ENCODE data around the gene KLHL22. TPM values are rescaled to one million over a fixed set of nuclear protein-coding genes. Genes with fewer than 3 reads are reported as not detected.
"Not testable (repeated sequence)": the region's sequence is repeated elsewhere in the genome, so short reads cannot be mapped to it uniquely, and the experiment has no call there.

The KLHL22 gene
- total RNA-seq, 2 donors from 2014 or later: 24.0 to 41.1 TPM

DNA sequence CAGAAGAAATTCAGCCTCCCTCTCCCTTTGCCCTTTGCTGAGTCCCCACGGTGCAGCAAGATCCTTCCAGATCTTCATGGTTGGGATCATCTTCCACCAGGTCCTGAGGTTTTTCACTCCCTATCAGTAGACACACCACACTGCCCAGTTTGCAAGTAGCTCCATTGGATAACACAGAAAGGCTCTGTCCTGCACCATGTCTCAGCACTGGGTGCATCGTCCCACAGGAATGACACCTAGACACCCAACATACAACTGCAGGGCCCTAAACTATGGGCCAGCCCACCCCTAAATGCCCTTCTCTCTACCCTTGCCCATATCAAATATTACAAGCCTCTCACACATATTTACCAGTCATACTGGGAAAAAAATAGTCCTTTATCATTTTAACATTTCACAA lies 9.4 kb downstream of the KLHL22 start:
- Histone ChIP-seq H3K27ac (no peak overlapping the region), H3K4me1 (ENCODE audit: control insufficient read depth in 1 of 2, low read depth in 2 of 2) (no peaks in the 10 kb centered on the region), H3K36me3 (peaks cover 4% of the 10 kb centered on the region), H3K4me3 (no peak overlapping the region), H3K27me3 (replicated peaks; ENCODE audit: insufficient read depth) (no peaks in the 10 kb centered on the region), H3K9me3 (no peaks in the 10 kb centered on the region)
- TF ChIP-seq, protein P1, sequence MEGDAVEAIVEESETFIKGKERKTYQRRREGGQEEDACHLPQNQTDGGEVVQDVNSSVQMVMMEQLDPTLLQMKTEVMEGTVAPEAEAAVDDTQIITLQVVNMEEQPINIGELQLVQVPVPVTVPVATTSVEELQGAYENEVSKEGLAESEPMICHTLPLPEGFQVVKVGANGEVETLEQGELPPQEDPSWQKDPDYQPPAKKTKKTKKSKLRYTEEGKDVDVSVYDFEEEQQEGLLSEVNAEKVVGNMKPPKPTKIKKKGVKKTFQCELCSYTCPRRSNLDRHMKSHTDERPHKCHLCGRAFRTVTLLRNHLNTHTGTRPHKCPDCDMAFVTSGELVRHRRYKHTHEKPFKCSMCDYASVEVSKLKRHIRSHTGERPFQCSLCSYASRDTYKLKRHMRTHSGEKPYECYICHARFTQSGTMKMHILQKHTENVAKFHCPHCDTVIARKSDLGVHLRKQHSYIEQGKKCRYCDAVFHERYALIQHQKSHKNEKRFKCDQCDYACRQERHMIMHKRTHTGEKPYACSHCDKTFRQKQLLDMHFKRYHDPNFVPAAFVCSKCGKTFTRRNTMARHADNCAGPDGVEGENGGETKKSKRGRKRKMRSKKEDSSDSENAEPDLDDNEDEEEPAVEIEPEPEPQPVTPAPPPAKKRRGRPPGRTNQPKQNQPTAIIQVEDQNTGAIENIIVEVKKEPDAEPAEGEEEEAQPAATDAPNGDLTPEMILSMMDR (IDR thresholded peaks at IDR 0.05): no peak
- DNase-seq (ENCODE audit: low spot score) (no peak), ATAC-seq (ENCODE audit: insufficient number of reproducible peaks, low FRiP score, low read depth) (no peak)

DNA sequence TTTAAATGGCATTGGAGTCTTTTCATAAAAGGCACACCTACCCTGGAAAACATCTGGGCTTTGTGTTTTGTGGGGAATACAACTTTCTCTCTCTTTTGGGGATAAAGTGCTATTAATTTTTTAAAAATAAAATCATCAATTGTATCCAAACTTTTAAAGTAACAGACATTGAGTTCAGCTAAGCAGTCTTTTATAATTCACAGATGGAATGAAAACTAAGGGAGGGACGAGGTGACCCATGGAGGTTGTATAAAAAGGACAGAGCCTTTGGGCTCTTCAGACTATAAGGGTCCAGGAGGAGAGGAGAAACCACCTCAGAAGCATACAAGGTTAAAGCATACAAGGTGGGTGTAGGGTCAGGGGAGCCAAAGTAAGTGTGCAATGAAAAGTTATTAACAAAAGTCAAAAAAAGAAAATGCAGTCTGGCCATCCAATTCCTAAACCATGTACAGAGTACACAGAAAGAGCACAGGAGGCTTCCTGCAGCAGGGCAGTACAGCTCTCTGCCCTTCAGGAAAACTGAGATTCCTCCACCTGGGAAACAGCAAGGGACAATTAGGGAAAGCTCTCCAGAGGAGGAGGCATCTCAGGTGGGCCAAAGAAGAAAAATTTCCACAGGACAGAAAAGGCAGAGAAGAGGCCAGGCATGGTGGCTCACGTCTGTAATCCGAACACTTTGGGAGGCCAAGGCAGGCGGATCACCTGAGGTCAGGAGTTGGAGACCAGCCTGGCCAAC lies 10.5 kb downstream of the KLHL22 start:
- H3K36me3 ChIP-seq: peaks cover 4% of the 10 kb centered on the region
- no peak overlapping the region for H3K4me3 ChIP-seq
- TF ChIP-seq, protein P1 (IDR thresholded peaks at IDR 0.05): no peak
- no peaks in the 10 kb centered on the region for H3K27me3 ChIP-seq (replicated peaks; ENCODE audit: insufficient read depth)
- DNase-seq (ENCODE audit: low spot score) (no peak), ATAC-seq (ENCODE audit: insufficient number of reproducible peaks, low FRiP score, low read depth) (no peak)
- no peaks in the 10 kb centered on the region for H3K9me3 ChIP-seq
- H3K27ac ChIP-seq: no peak overlapping the region
- H3K4me1 ChIP-seq (ENCODE audit: control insufficient read depth in 1 of 2, low read depth in 2 of 2): no peaks in the 10 kb centered on the region

DNA sequence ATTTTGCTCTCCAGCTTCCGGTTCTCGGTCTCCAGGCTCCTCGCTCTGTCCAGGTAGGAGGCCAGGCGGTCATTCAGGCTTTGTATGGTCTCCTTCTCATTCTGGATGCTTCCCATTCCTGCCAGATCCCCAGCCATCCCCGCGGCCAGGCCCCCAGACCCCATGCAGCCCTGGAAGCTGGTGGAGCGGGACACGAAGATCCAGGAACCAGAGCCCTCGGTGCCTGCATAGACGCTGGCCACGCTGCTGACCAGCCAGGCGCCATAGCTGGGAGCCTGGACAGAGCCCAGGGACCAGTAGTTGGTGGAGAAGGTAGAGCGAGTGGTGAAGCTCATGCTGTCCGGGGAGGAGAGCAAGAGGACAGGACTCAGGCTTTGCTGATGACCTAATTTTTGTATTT lies 11.8 kb downstream of the KLHL22 start:
- Histone ChIP-seq H3K9me3 (no peaks in the 10 kb centered on the region), H3K27ac (no peak overlapping the region), H3K4me1 (ENCODE audit: control insufficient read depth in 1 of 2, low read depth in 2 of 2) (no peaks in the 10 kb centered on the region), H3K4me3 (no peak overlapping the region), H3K27me3 (replicated peaks; ENCODE audit: insufficient read depth) (no peaks in the 10 kb centered on the region), H3K36me3 (peaks cover 4% of the 10 kb centered on the region)
- ATAC-seq (ENCODE audit: insufficient number of reproducible peaks, low FRiP score, low read depth): no peak
- DNase-seq (ENCODE audit: low spot score): no peak
- TF ChIP-seq, protein P1 (IDR thresholded peaks at IDR 0.05): no peak

DNA sequence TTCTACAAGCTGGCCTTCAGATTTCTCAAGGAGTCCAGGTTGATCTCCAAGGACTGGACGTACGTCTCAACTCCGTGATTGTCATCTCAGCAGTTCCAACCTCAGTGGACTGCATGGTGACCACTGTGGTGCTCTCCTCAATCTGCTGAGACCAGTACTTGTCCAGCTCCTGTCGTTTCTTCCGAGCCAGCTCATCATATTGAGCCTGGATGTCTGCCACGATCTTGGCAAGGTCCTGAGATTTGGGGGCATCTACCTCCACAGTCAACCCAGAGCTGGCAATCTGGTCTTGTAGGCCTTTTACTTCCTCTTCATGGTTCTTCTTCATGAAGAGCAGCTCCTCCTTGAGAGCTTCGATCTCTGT lies 12.5 kb downstream of the KLHL22 start:
- H3K9me3 ChIP-seq; H3K4me1 ChIP-seq (ENCODE audit: control insufficient read depth in 1 of 2, low read depth in 2 of 2); ATAC-seq (ENCODE audit: insufficient number of reproducible peaks, low FRiP score, low read depth); H3K27ac ChIP-seq; H3K4me3 ChIP-seq; DNase-seq (ENCODE audit: low spot score); H3K36me3 ChIP-seq; H3K27me3 ChIP-seq (replicated peaks; ENCODE audit: insufficient read depth): not testable (repeated sequence)

DNA sequence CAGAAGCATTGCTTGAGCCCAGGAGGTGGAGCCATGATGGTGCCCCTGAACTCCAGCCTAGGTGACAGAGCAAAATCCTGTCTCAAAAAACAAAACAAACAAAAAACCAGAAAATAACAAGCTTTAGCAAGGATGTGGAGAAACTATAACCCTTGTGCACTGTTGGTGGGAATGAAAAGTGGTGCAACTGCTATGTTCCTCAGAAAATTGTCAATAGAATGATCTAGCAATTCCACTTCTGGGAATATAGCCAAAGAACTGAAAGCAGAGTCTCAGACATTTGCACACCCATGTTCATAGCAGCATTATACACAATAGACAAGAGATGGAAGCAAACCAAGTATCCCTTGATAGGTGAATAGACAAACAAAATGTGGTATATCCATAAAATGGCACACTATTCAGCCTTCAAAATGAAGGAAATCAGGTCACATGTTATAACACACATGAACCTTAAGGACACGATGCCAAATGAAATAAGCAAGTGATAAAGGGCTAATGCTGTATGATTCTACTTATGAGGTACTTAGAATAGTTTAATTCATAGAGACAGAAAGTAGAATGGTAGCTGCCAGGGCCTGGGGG lies 15.9 kb downstream of the KLHL22 start:
- H3K4me3 ChIP-seq: no peak overlapping the region
- TF ChIP-seq, protein P1 (IDR thresholded peaks at IDR 0.05): no peak
- ATAC-seq (ENCODE audit: insufficient number of reproducible peaks, low FRiP score, low read depth): no peak

DNA sequence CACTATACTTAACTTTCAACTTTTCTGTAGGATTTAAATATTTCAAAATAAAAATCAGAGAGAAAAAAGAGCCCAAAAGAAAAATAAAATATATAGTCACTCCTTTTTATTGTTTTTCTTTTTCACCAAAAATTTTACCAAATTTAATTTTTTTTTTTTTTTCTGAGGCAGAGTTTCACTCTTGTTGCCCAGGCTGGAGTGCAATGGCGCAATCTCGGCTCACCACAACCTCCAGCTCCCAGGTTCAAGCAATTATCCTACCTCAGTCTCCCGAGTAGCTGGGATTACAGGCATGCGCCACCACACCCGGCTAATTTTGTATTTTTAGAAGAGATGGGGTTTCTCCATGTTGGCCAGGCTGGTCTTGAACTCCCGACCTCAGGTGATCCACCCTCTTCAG lies 17.5 kb downstream of the KLHL22 start:
- H3K36me3 ChIP-seq; ATAC-seq (ENCODE audit: insufficient number of reproducible peaks, low FRiP score, low read depth); H3K27ac ChIP-seq; DNase-seq (ENCODE audit: low spot score); H3K4me1 ChIP-seq (ENCODE audit: control insufficient read depth in 1 of 2, low read depth in 2 of 2); H3K9me3 ChIP-seq; H3K4me3 ChIP-seq; H3K27me3 ChIP-seq (replicated peaks; ENCODE audit: insufficient read depth): not testable (repeated sequence)

More for the DNA sequence above, 15.9 kb downstream of the KLHL22 start:
- Histone ChIP-seq H3K36me3 (no peaks in the 10 kb centered on the region), H3K9me3 (no peaks in the 10 kb centered on the region), H3K4me1 (ENCODE audit: control insufficient read depth in 1 of 2, low read depth in 2 of 2) (peaks cover 0 to 6% of the 10 kb centered on the region in 2 donors), H3K27me3 (replicated peaks; ENCODE audit: insufficient read depth) (no peaks in the 10 kb centered on the region), H3K27ac (no peak overlapping the region)
- DNase-seq (ENCODE audit: low spot score): no peak

DNA sequence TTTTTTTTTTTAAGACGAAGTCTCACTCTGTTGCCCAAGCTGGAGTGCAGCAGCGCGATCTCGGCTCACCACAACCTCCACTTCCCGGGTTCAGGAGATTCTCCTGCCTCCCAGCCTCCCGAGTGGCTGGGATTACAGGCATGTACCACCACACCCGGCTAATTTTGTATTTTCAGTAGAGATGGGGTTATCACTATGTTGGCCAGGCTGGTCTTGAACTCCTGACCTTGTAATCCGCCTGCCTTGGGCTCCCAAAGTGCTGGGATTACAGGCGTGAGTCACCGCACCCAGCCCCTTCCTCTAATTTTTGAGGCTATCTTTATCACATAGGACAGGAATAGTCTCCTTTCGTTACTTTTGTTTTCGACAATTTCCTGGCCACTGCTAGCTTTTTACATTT lies 20.0 kb downstream of the KLHL22 start:
- not testable (repeated sequence) for H3K27ac ChIP-seq; H3K9me3 ChIP-seq; H3K4me3 ChIP-seq; H3K27me3 ChIP-seq (replicated peaks; ENCODE audit: insufficient read depth); ATAC-seq (ENCODE audit: insufficient number of reproducible peaks, low FRiP score, low read depth); DNase-seq (ENCODE audit: low spot score); H3K4me1 ChIP-seq (ENCODE audit: control insufficient read depth in 1 of 2, low read depth in 2 of 2)
- H3K36me3 ChIP-seq: peaks cover 10% of the 10 kb centered on the region

Data from thoracic aorta (tissue), 2 donors.